SK-N-MC (cell line): ENCODE results near the gene GNE.

Experiments used
- EZH2 ChIP-seq: fragments of 200-600 bp; sonication (generic); IDR thresholded peaks from one replicate; pipeline ENCODE4 v1.6.1; 2017; ENCODE audit warnings: antibody characterized with exemption
- FOXP2 ChIP-seq: optimal IDR thresholded peaks from 2 replicates; pipeline ENCODE3; 2011; ENCODE audit warnings: mild to moderate bottlenecking, moderate library complexity; ENCODE audit not compliant: insufficient read depth; ENCODE audit errors: extremely low read length, control extremely low read depth
- POLR2AphosphoS5 ChIP-seq: IDR thresholded peaks from 2 replicates; pipeline ENCODE4 v1.6.1; 2012; ENCODE audit warnings: mild to moderate bottlenecking, low read depth, low read length, borderline replicate concordance

DNA sequence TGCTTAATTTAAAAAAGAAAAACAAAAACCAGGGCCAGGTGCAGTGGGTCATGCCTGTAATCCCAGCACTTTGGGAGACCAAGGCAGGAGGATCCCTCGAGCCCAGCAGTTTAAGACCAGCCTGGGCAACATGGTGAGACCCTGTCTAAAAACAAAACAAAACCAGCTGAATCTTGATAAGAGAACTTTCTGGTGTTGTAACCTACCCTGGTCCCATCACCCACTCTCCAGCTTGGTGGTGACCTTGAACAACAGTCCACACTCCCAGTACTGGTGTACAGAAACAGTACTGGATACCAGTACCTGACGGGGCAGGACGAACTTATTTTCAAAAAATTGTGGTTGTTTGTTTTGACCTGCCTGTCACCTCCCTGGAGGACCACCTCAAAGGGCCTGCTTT is 36.6 kb downstream of the GNE start:
- no peak for TF ChIP-seq EZH2
- no peak for TF ChIP-seq POLR2AphosphoS5
- no peak for TF ChIP-seq FOXP2
